Transverse colon (tissue), 4 donors: ENCODE measurements around the gene LAMA5.

Experiments
- CTCF ChIP-seq, 5 experiments: fragments of 200-600 bp in 3 of 5; fragments of 450-650 bp in 2 of 5; sonication (generic) in 3 of 5; IDR thresholded peaks; 1 replicate in 2 of 5; 2 replicates in 3 of 5; pipeline ENCODE4 v1.5.1; 2016 to 2017; ENCODE audit warnings: antibody characterized with exemption in 5 of 5, inconsistent platforms in 3 of 5, mild to moderate bottlenecking in 2 of 5, moderate library complexity in 1 of 5
- EP300 ChIP-seq: sonication (generic); formaldehyde crosslinking; IDR thresholded peaks from one replicate; pipeline ENCODE4 v1.6.1; 2017; ENCODE audit warnings: antibody characterized with exemption, low read depth
- POLR2A ChIP-seq: fragments of 450-650 bp; IDR thresholded peaks from one replicate; pipeline ENCODE4 v1.6.1; 2016; ENCODE audit warnings: antibody characterized with exemption, mild to moderate bottlenecking, moderate library complexity
- POLR2AphosphoS5 ChIP-seq, 3 donors: sonication (generic); formaldehyde crosslinking; IDR thresholded peaks; one replicate each; pipeline ENCODE4 v1.6.1; 2016; ENCODE audit warnings: antibody characterized with exemption in 3 of 3

GRCh38 chr20:62350629-62351422 lies 16.3 kb downstream of the LAMA5 start:
- TF ChIP-seq POLR2AphosphoS5 (IDR thresholded peaks at IDR 0.05), result no peak
- no peak for TF ChIP-seq CTCF (IDR thresholded peaks at IDR 0.05)
- TF ChIP-seq POLR2A, result no peak
- no peak for TF ChIP-seq EP300
